ENCODE results near the gene GALR2. TPM values are rescaled to one million over a fixed set of nuclear protein-coding genes. Genes with fewer than 3 reads are reported as not detected.

The GALR2 gene
- total and polyA plus RNA-seq, 9 donors: 0.16 TPM; not detected in 8

GRCh38 chr17:76079956-76080767 is 5.6 kb downstream of the GALR2 start:
- no peaks in the 10 kb centered on the region for H3K9me3 ChIP-seq (replicated peaks; ENCODE audit: control insufficient read depth, low read depth, low read length)
- H3K4me1 ChIP-seq (ENCODE audit: control insufficient read depth, insufficient read depth, low read length): peaks cover 47% of the 10 kb centered on the region
- H3K36me3 ChIP-seq (ENCODE audit: control insufficient read depth, insufficient read depth, low read length): peaks cover 30% of the 10 kb centered on the region
- H3K4me3 ChIP-seq (ENCODE audit: low read length): no peak overlapping the region
- no peak for DNase-seq
- no peak overlapping the region for H3K27ac ChIP-seq (ENCODE audit: low read length)
- peaks cover 56% of the 10 kb centered on the region for H3K27me3 ChIP-seq (ENCODE audit: control insufficient read depth, insufficient read depth, low read length)
- 5% methylated on average over 15 of the region's 23 CpGs for WGBS (ENCODE audit: insufficient coverage)

DNA sequence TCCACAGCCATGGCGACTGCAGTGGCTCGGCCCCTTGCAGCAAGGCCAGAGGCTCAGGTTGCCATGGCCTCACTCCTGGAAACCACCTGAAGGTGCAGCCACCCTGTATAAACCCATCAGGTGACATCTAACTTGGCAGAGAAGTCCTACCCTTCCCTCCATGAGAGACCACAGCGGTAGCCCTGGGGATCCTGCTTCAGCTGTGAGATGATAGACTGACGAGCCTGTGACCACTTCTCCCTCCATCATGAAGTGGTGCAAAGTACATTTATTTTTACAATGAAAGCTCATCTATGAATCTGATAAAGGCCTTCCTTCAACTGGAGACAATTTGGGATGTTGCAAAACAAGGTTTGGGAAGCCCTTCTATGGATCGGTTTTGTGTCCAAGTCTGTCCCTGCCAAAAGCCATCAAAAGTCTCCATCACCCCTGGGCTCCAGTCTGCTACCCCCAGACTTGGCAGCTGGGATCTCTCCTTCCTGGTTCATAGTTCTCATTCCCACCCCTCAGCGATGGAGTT is 6.2 kb downstream of the GALR2 start:
- Histone ChIP-seq H3K4me1 (ENCODE audit: control insufficient read depth, insufficient read depth, low read length) (peaks cover 40% of the 10 kb centered on the region), H3K4me3 (ENCODE audit: low read length) (no peak overlapping the region), H3K36me3 (ENCODE audit: control insufficient read depth, insufficient read depth, low read length) (peaks cover 37% of the 10 kb centered on the region), H3K27ac (ENCODE audit: low read length) (no peak overlapping the region), H3K9me3 (replicated peaks; ENCODE audit: control insufficient read depth, low read depth, low read length) (no peaks in the 10 kb centered on the region), H3K27me3 (ENCODE audit: control insufficient read depth, insufficient read depth, low read length) (peaks cover 49% of the 10 kb centered on the region)
- DNase-seq: no peak
- WGBS (ENCODE audit: insufficient coverage): 12% methylated on average over 3 of the region's 6 CpGs

GRCh38 chr17:76081295-76082210 is 7.0 kb downstream of the GALR2 start:
- Histone ChIP-seq H3K27ac (ENCODE audit: low read length) (no peak overlapping the region), H3K36me3 (ENCODE audit: control insufficient read depth, insufficient read depth, low read length) (peaks cover 44% of the 10 kb centered on the region), H3K27me3 (ENCODE audit: control insufficient read depth, insufficient read depth, low read length) (peaks cover 42% of the 10 kb centered on the region), H3K9me3 (replicated peaks; ENCODE audit: control insufficient read depth, low read depth, low read length) (no peaks in the 10 kb centered on the region), H3K4me1 (ENCODE audit: control insufficient read depth, insufficient read depth, low read length) (peaks cover 34% of the 10 kb centered on the region), H3K4me3 (ENCODE audit: low read length) (no peak overlapping the region)
- 65% methylated on average over 20 of the region's 27 CpGs for WGBS (ENCODE audit: insufficient coverage)
- DNase-seq: no peak

- H3K4me3 ChIP-seq (ENCODE audit: low read length): no peak overlapping the region
- DNase-seq: no peak
- H3K9me3 ChIP-seq (replicated peaks; ENCODE audit: control insufficient read depth, low read depth, low read length): no peaks in the 10 kb centered on the region
- H3K4me1 ChIP-seq (ENCODE audit: control insufficient read depth, insufficient read depth, low read length): peaks cover 24% of the 10 kb centered on the region
- no peak overlapping the region for H3K27ac ChIP-seq (ENCODE audit: low read length)
- WGBS (ENCODE audit: insufficient coverage): 77% methylated on average over 12 of the region's 20 CpGs
- H3K36me3 ChIP-seq (ENCODE audit: control insufficient read depth, insufficient read depth, low read length): peaks cover 55% of the 10 kb centered on the region
- peaks cover 31% of the 10 kb centered on the region for H3K27me3 ChIP-seq (ENCODE audit: control insufficient read depth, insufficient read depth, low read length)
Observed at GRCh38 chr17:76082326-76083251, 8.0 kb downstream of the GALR2 start.

DNA sequence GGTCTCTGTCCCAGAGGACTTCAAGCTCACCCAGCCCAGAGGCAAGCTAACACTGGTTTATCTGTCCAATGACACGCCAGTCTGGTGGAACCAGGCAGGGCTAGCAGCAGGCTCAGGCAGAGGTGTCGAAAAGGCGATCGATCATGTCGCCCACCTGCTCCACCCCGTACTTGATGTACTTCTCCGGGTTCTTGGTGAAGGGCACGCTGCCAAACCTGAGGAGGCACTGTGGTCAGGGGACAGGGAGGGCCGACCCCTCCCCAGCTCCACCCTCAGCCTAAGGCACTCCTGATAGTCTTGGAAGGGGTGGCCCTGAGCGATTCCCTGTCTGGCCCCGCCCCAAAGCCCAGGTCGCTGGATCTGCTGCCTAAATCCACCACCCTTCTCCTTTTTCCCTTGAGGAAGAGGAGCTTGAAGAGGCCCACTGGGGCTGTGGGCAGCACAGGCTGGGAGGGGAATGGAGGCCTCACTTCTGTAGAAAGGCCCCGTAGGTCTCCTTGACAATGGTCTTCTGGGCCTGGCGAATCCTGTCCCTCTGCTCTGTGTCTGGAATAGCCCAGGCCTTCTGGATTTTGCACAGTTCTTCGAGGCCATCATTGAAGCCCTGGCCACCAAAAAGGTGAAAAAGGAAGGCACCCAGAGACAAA is 9.1 kb downstream of the GALR2 start:
- H3K27ac ChIP-seq (ENCODE audit: low read length): no peak overlapping the region
- DNase-seq: no peak
- peaks cover 21% of the 10 kb centered on the region for H3K27me3 ChIP-seq (ENCODE audit: control insufficient read depth, insufficient read depth, low read length)
- peaks cover 20% of the 10 kb centered on the region for H3K4me1 ChIP-seq (ENCODE audit: control insufficient read depth, insufficient read depth, low read length)
- H3K36me3 ChIP-seq (ENCODE audit: control insufficient read depth, insufficient read depth, low read length): peaks cover 65% of the 10 kb centered on the region
- no peak overlapping the region for H3K4me3 ChIP-seq (ENCODE audit: low read length)
- 88% methylated on average over 8 of the region's 15 CpGs for WGBS (ENCODE audit: insufficient coverage)
- no peaks in the 10 kb centered on the region for H3K9me3 ChIP-seq (replicated peaks; ENCODE audit: control insufficient read depth, low read depth, low read length)

DNA sequence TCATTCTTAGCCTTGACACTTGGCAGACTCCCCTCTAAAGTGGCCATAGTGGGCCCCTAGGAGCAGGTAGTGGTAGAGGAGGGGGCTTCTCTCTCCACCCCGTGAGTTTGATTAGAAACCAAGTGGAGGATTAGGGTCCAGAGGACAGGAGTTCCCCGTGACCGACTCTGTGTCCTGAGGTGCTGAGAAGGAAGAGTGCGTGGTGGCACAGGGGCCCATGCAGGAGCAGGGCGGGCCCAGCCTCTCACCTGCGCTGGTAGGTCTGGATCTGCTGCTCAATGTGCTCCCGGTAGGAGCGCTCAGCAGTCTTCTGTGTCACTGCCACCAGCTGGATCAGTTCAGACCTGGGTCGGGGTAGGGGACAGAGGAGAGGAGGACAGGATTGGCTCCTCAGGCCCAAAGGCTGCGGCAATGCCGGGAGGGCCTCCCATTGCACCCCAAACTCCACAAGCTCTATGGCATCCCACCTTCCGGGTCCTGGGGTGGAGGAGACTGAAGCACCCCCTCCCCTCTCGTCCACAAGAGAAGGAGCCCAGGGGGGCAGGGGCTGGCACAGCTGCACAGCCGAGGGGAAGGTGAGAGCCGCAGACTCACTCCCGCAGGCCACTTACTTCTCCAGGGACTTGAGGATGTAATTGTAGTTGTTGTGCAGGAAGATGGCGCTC is 10.6 kb downstream of the GALR2 start:
- no peak overlapping the region for H3K27ac ChIP-seq (ENCODE audit: low read length)
- H3K4me3 ChIP-seq (ENCODE audit: low read length): no peak overlapping the region
- peaks cover 81% of the 10 kb centered on the region for H3K36me3 ChIP-seq (ENCODE audit: control insufficient read depth, insufficient read depth, low read length)
- no peak for DNase-seq
- H3K27me3 ChIP-seq (ENCODE audit: control insufficient read depth, insufficient read depth, low read length): peaks cover 5% of the 10 kb centered on the region
- H3K9me3 ChIP-seq (replicated peaks; ENCODE audit: control insufficient read depth, low read depth, low read length): no peaks in the 10 kb centered on the region
- peaks cover 6% of the 10 kb centered on the region for H3K4me1 ChIP-seq (ENCODE audit: control insufficient read depth, insufficient read depth, low read length)
- 86% methylated on average over 10 of the region's 17 CpGs for WGBS (ENCODE audit: insufficient coverage)

DNA sequence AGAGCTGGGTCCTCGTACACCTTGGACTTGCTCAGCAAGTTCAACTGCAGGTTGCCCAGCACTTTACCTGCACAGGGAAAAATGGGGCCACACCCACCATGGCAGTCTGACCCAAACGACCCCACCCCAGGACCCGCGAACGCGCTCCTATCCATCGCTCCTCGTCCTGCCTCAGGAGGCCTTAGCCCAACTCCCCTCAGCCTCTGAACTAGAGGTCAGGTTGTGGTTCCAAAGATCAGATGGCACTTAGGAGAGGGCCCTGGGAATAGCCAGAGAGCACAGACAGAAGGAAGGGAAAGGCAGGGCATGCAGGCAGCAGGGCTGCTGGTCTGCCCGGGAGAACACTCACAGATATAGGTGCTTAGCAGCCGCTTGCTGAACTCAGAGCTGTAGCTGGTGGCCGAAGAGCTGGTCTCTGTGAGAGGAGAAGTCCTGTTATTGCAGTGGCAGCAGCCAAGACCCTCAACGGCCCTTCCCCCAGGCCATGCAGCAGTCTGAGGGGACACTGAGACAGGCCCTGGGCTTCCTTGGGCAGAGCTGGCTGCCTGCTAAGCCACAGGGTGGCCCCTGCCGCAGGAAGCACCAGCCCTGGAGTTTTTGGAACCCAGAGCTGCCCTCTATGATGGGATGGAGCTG is 11.3 kb downstream of the GALR2 start:
- Histone ChIP-seq H3K27ac (ENCODE audit: low read length) (no peak overlapping the region), H3K9me3 (replicated peaks; ENCODE audit: control insufficient read depth, low read depth, low read length) (no peaks in the 10 kb centered on the region), H3K36me3 (ENCODE audit: control insufficient read depth, insufficient read depth, low read length) (peaks cover 87% of the 10 kb centered on the region), H3K4me3 (ENCODE audit: low read length) (no peak overlapping the region), H3K4me1 (ENCODE audit: control insufficient read depth, insufficient read depth, low read length) (no peaks in the 10 kb centered on the region), H3K27me3 (ENCODE audit: control insufficient read depth, insufficient read depth, low read length) (no peaks in the 10 kb centered on the region)
- 94% methylated on average over 12 of the region's 13 CpGs for WGBS (ENCODE audit: insufficient coverage)
- DNase-seq: no peak

DNA sequence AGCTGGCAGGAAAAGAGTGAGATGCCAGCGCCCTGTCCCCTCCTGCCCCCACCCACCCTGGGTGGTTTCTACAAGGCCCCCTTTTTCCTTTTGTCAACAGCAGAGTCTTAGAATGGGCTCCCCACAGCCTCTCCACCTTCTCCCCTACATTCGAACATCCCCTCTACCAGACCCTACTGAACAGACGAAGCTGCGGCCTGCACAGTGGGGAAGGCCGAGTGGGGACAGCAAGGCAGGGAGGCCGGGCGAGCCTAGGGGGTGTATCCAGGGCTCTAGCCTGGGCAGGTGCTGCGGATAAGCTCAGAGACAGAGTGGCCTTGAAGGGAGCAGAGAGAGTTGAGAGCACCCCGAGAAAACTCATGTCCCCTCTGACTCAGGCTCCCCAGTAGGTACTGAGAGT is 11.8 kb downstream of the GALR2 start:
- 98% methylated on average over 6 of the region's 9 CpGs for WGBS (ENCODE audit: insufficient coverage)
- Histone ChIP-seq H3K36me3 (ENCODE audit: control insufficient read depth, insufficient read depth, low read length) (peaks cover 93% of the 10 kb centered on the region), H3K27ac (ENCODE audit: low read length) (no peak overlapping the region), H3K4me3 (ENCODE audit: low read length) (no peak overlapping the region), H3K27me3 (ENCODE audit: control insufficient read depth, insufficient read depth, low read length) (no peaks in the 10 kb centered on the region), H3K9me3 (replicated peaks; ENCODE audit: control insufficient read depth, low read depth, low read length) (no peaks in the 10 kb centered on the region), H3K4me1 (ENCODE audit: control insufficient read depth, insufficient read depth, low read length) (no peaks in the 10 kb centered on the region)
- no peak for DNase-seq

Data from muscle of leg (tissue), 11 donors.